K562 (cell line): ENCODE data around the gene SEZ6L. TPM values are rescaled to one million over a fixed set of nuclear protein-coding genes. Genes with fewer than 3 reads are reported as not detected.

Experiments
- ATAC-seq: fragments of 200-7000 bp; cut with Tn5 transposase; 3 replicates; pipeline ENCODE4 v1.9.1; 2020; ENCODE audit warnings: moderate library complexity
- BruUV-seq: library from RNA; stranded (reverse); fragments of 400-500 nt; replicated peaks from 2 replicates; lab custom pipeline; 2021; lab: Mats Ljungman, UMichigan
- CTCF ChIA-PET: fragments of 300-600 bp; formaldehyde crosslinking; extraction: SDS; loops from one replicate; lab custom pipeline; 2021; ENCODE audit warnings: low intra/inter-chr PET ratio; lab: Yijun Ruan, JAX
- POLR2A ChIA-PET: fragments of 300-600, 350-650 bp; sonication (Branson Sonifier 250); formaldehyde crosslinking; extraction: SDS; loops from one replicate; lab custom pipeline; 2021; ENCODE audit warnings: antibody characterized with exemption, inconsistent platforms; lab: Yijun Ruan, JAX
- DNase-seq, 4 experiments: peaks; one replicate each; pipeline versions ENCODE4 v3.0.0 to v3.0.0-alpha.2; 2011 to 2018; ENCODE audit warnings: low spot score in 3 of 4, mixed read lengths in 3 of 4; ENCODE audit errors: extremely low read depth in 1 of 4
- FAIRE-seq: peaks from 2 replicates; lab custom pipeline; 2011; peaks lifted over from hg19 to GRCh38; lab: Jason Lieb, UNC
- H2AFZ ChIP-seq: 2 replicates; pipeline ENCODE4 v1.6.0; 2011; ENCODE audit warnings: low read depth, low read length, control low read depth, inconsistent platforms
- H3K27ac ChIP-seq: fragments of 200-600 bp; 3 replicates; pipeline ENCODE4 v1.8.0; 2011; ENCODE audit warnings: low read depth, mild to moderate bottlenecking, control low read depth, inconsistent platforms, low read length, moderate library complexity, mixed read lengths; ENCODE audit errors: extremely low read depth
- H3K27me3 ChIP-seq, 2 experiments: fragments of 300-600 bp in 1 of 2; 2 replicates in 1 of 2; 3 replicates in 1 of 2; pipeline versions ENCODE4 v1.6.0 to v1.8.0; 2011; ENCODE audit warnings: inconsistent platforms in 2 of 2, low read length in 2 of 2, mild to moderate bottlenecking in 1 of 2, mixed read lengths in 1 of 2, moderate library complexity in 1 of 2; ENCODE audit not compliant: control insufficient read depth in 2 of 2, insufficient read depth in 2 of 2
- H3K36me3 ChIP-seq: fragments of 300-600 bp; 3 replicates; pipeline ENCODE4 v1.8.0; 2011; ENCODE audit warnings: mild to moderate bottlenecking, low read length, inconsistent platforms; ENCODE audit not compliant: control insufficient read depth, insufficient read depth
- H3K4me1 ChIP-seq, 2 experiments: fragments of 200-600 bp in 1 of 2; replicated peaks in 1 of 2; 2 replicates in 1 of 2; 3 replicates in 1 of 2; pipeline versions ENCODE4 v1.5.1 to v1.8.0; 2011; ENCODE audit warnings: inconsistent platforms in 2 of 2, low read length in 2 of 2, mild to moderate bottlenecking in 1 of 2, mixed read lengths in 1 of 2, moderate library complexity in 1 of 2; ENCODE audit not compliant: control insufficient read depth in 2 of 2, insufficient read depth in 2 of 2
- H3K4me2 ChIP-seq: 2 replicates; pipeline ENCODE4 v1.6.1; 2011; ENCODE audit warnings: low read length, control low read depth, inconsistent platforms, mixed read lengths; ENCODE audit not compliant: insufficient read depth
- H3K4me3 ChIP-seq: fragments of 200-600 bp; sonication (generic), shearing (Covaris generic); 2 replicates; pipeline ENCODE4 v1.5.1; 2016; ENCODE audit warnings: control low read depth, inconsistent platforms
- H3K79me2 ChIP-seq: fragments of 200-600 bp; 3 replicates; pipeline ENCODE4 v1.8.0; 2011; ENCODE audit warnings: low read length, inconsistent platforms; ENCODE audit not compliant: control insufficient read depth, insufficient read depth
- H3K9ac ChIP-seq, 2 experiments: 2 replicates each; pipeline versions ENCODE4 v1.6.0 to v1.6.1; 2011; ENCODE audit warnings: low read depth in 2 of 2, low read length in 2 of 2, control low read depth in 1 of 2, inconsistent platforms in 1 of 2, mild to moderate bottlenecking in 1 of 2, mixed read lengths in 1 of 2; ENCODE audit not compliant: insufficient read depth in 1 of 2
- H3K9me1 ChIP-seq: one replicate; pipeline ENCODE4 v1.6.0; 2011; ENCODE audit warnings: inconsistent platforms, mild to moderate bottlenecking, low read length, moderate library complexity; ENCODE audit not compliant: control insufficient read depth, insufficient read depth
- H3K9me3 ChIP-seq: replicated peaks from 2 replicates; pipeline ENCODE4 v1.5.1; 2011; ENCODE audit warnings: low read depth, low read length, inconsistent platforms; ENCODE audit not compliant: control insufficient read depth, insufficient read depth
- H4K20me1 ChIP-seq: replicated peaks from 2 replicates; pipeline ENCODE4 v1.6.1; 2011; ENCODE audit warnings: low read length, inconsistent platforms, mixed read lengths; ENCODE audit not compliant: control insufficient read depth, insufficient read depth
- HBP1 ChIP-seq: fragments of 450-650 bp; formaldehyde crosslinking; IDR thresholded peaks from 2 replicates; pipeline ENCODE4 v1.4.0; 2022; ENCODE audit warnings: missing genetic modification characterization
- LEF1 ChIP-seq: fragments of 450-650 bp; IDR thresholded peaks from 2 replicates; pipeline ENCODE4 v1.6.1; 2016; ENCODE audit warnings: mild to moderate bottlenecking
- MAFF ChIP-seq: IDR thresholded peaks from 2 replicates; pipeline ENCODE4 v1.6.1; 2012; ENCODE audit warnings: low read length, improper control_type of control experiment
- MEF2A ChIP-seq: IDR thresholded peaks from 2 replicates; pipeline ENCODE4 v1.6.1; 2011; ENCODE audit warnings: low read depth, mild to moderate bottlenecking, low read length, moderate library complexity; ENCODE audit not compliant: control insufficient read depth
- NRF1 ChIP-seq, 2 experiments: fragments of 450-650 bp; IDR thresholded peaks in 1 of 2; conservative IDR thresholded peaks in 1 of 2; 2 replicates each; pipeline ENCODE4 v1.6.1; 2014; ENCODE audit warnings: mild to moderate bottlenecking in 2 of 2
- TAL1 ChIP-seq: fragments of 450-650 bp; IDR thresholded peaks from 2 replicates; pipeline ENCODE4 v1.6.1; 2016; ENCODE audit warnings: mild to moderate bottlenecking
- WGBS: fragments of 100-300 bp; shearing (Covaris generic); methylation state at CpG from one replicate; pipeline ENCODE4 v1.1.6; 2016; ENCODE audit warnings: low coverage, mixed read lengths; ENCODE audit not compliant: insufficient coverage; ENCODE audit errors: missing lambda C conversion rate; 5-methylcytosine and 5-hydroxymethylcytosine counted together
- in situ Hi-C: fragments of 300-500 bp; cut with MboI; formaldehyde crosslinking; loops from 4 replicates; pipeline ENCODE4 v1.15.0; 2018; ENCODE audit warnings: inconsistent platforms, mixed read lengths
- intact Hi-C: fragments of 100-400 bp; cut with micrococcal nuclease; formaldehyde crosslinking; loops from 2 replicates; pipeline ENCODE4 v1.14.2; 2022
- polyA plus RNA-seq, 8 experiments: library from polyadenylated mRNA; depleted of rRNA in 4 of 8; stranded (reverse) in 5 of 8; unstranded in 3 of 8; fragments of >200 nt; fragmentation: Nextera tagmentation in 2 of 8; fragmentation: Illumina TruSeq in 1 of 8; extraction: Ambion mirVana in 2 of 8; extraction: Trizol in 1 of 8; gene quantifications; 2 replicates each; pipeline versions ENCODE4 v1.2.1 to v1.2.3, GENCODE V29; 2011 to 2014; ENCODE audit warnings: inconsistent platforms in 1 of 8, missing spikeins in 1 of 8
- total RNA-seq, 7 experiments: library from RNA; depleted of rRNA in 6 of 7; stranded (reverse); fragments of >200 nt in 6 of 7; fragmentation: Illumina TruSeq in 2 of 7; extraction: Trizol in 2 of 7; gene quantifications; 2 replicates each; pipeline versions ENCODE4 v1.2.1 to v1.2.3, GENCODE V29; 2011 to 2021; ENCODE audit warnings: low replicate concordance in 1 of 7

SEZ6L gene
- total and polyA plus RNA-seq, 9 of the 15 experiments (the other 6 are each of a cell fraction or from before 2014, with no cell fraction given): not detected

- intact Hi-C loops: loop anchor here (5.0 kb wide), 1 partner anchor 273 kb away; no protein-coding TSS in a partner anchor
- ATAC-seq (no peak), FAIRE-seq (no peak), DNase-seq (no peak)
- Histone ChIP-seq H4K20me1 (no peaks in the 10 kb centered on the region), H3K36me3 (no peaks in the 10 kb centered on the region), H3K4me3 (no peak overlapping the region), H3K27me3 (no peaks in the 10 kb centered on the region; a peak in 2 of 5 replicates), H3K4me2 (no peak overlapping the region), H3K9me1 (no peaks in the 10 kb centered on the region)
- in situ Hi-C loops: loop anchor here (5.0 kb wide), 1 partner anchor 268 kb away; no protein-coding TSS in a partner anchor
- POLR2A ChIA-PET: interaction anchor here (1.1 kb wide), 1 partner anchor 67 kb away, joined by 4 read pairs; no protein-coding TSS in a partner anchor
- BruUV-seq: no TSS peak
- WGBS: no CpG with 5 or more reads among the region's 1 CpG
- no peak for TF ChIP-seq HBP1 (CRISPR knock-in tag)
- TF ChIP-seq MEF2A: no peak
- TF ChIP-seq TAL1: no peak
- TF ChIP-seq NRF1 (conservative IDR thresholded peaks at IDR 0.05 in 1 of 2, IDR thresholded peaks at IDR 0.05 in 1 of 2): no peak
- no peak for TF ChIP-seq LEF1
- TF ChIP-seq MAFF: no peak
- TF ChIP-seq, all 486 proteins: peak for 0
- Histone ChIP-seq H2AFZ (no peak overlapping the region), H3K9ac (no peak overlapping the region), H3K9me3 (no peaks in the 10 kb centered on the region), H3K79me2 (no peaks in the 10 kb centered on the region), H3K4me1 (no peaks in the 10 kb centered on the region; a peak in 1 of 5 replicates), H3K27ac (no peak overlapping the region)
- CTCF ChIA-PET: no interaction called here
These were observed 225.5 kb downstream of the SEZ6L start for GRCh38 chr22:26394777-26395176.
